Caco-2 (cell line): Measurements from ENCODE around the gene R3HDM2. TPM values are rescaled to one million over a fixed set of nuclear protein-coding genes. Genes with fewer than 3 reads are reported as not detected.

Source experiments
- BruUV-seq: library from RNA; stranded (reverse); fragments of 400-500 nt; replicated peaks from 2 replicates; lab custom pipeline; 2021; lab: Mats Ljungman, UMichigan
- CTCF ChIA-PET: fragments of 300-600 bp; sonication (Branson Sonifier 250); formaldehyde crosslinking; loops from one replicate; lab custom pipeline; 2022; ENCODE audit warnings: antibody characterized with exemption; lab: Charles Lee
- POLR2A ChIA-PET: fragments of 300-600 bp; sonication (Branson Sonifier 250); formaldehyde crosslinking; loops from one replicate; lab custom pipeline; 2022; ENCODE audit warnings: antibody characterized with exemption; lab: Charles Lee
- DNase-seq, 2 experiments: peaks; one replicate each; pipeline versions ENCODE4 v3.0.0 to v3.0.0-alpha.2; 2020 to 2022
- H3K27me3 ChIP-seq: replicated peaks from 2 replicates; pipeline ENCODE4 v1.6.0; 2011; ENCODE audit warnings: low read length; ENCODE audit not compliant: control insufficient read depth, insufficient read depth
- H3K36me3 ChIP-seq: 2 replicates; pipeline ENCODE4 v1.5.1; 2011; ENCODE audit warnings: low read length; ENCODE audit not compliant: control insufficient read depth, insufficient read depth
- H3K4me1 ChIP-seq: fragments of 250-450 bp; sonication (Bioruptor Pico); 2 replicates; pipeline ENCODE4 v1.5.1; 2020; ENCODE audit warnings: mild to moderate bottlenecking
- H3K4me3 ChIP-seq: 2 replicates; pipeline ENCODE4 v1.5.1; 2011; ENCODE audit warnings: low read depth, mild to moderate bottlenecking, control low read depth, low read length
- H3K9me3 ChIP-seq: fragments of 250-450 bp; sonication (Bioruptor Pico); 2 replicates; pipeline ENCODE4 v1.5.1; 2020; ENCODE audit warnings: mild to moderate bottlenecking, moderate library complexity
- H3K27ac Mint-ChIP-seq: one replicate; pipeline ENCODE4 v1.8.0; 2022; ENCODE audit warnings: mixed read lengths; ENCODE audit not compliant: unreplicated experiment
- H3K27me3 Mint-ChIP-seq: one replicate; pipeline ENCODE4 v1.8.0; 2022; ENCODE audit warnings: mixed read lengths; ENCODE audit not compliant: insufficient read depth, unreplicated experiment
- H3K36me3 Mint-ChIP-seq: one replicate; pipeline ENCODE4 v1.8.0; 2022; ENCODE audit warnings: mild to moderate bottlenecking, mixed read lengths; ENCODE audit not compliant: insufficient read depth, unreplicated experiment
- H3K4me1 Mint-ChIP-seq: one replicate; pipeline ENCODE4 v1.8.0; 2022; ENCODE audit warnings: low read depth, mixed read lengths; ENCODE audit not compliant: unreplicated experiment
- H3K4me3 Mint-ChIP-seq: one replicate; pipeline ENCODE4 v1.8.0; 2022; ENCODE audit warnings: mild to moderate bottlenecking, moderate library complexity, mixed read lengths; ENCODE audit not compliant: unreplicated experiment
- H3K9me3 Mint-ChIP-seq: one replicate; pipeline ENCODE4 v1.8.0; 2022; ENCODE audit warnings: mixed read lengths; ENCODE audit not compliant: unreplicated experiment
- intact Hi-C: fragments of 100-400 bp; cut with micrococcal nuclease; formaldehyde crosslinking; loops from one replicate; pipeline ENCODE4 v1.10.0; 2022; ENCODE audit not compliant: unreplicated experiment
- total RNA-seq: library from RNA; stranded (reverse); gene quantifications from 2 replicates; pipeline ENCODE4 v1.2.3, GENCODE V29; 2022
- TF ChIP-seq, protein P1 (sequence below), 2 experiments: fragments of 200-600 bp in 1 of 2; IDR thresholded peaks; 1 replicate in 1 of 2; 2 replicates in 1 of 2; pipeline versions ENCODE4 v1.5.1 to v1.8.0; 2011 to 2022; ENCODE audit warnings: antibody characterized with exemption in 1 of 2, control low read depth in 1 of 2, inconsistent platforms in 1 of 2, low read depth in 1 of 2, low read length in 1 of 2, mild to moderate bottlenecking in 1 of 2, moderate library complexity in 1 of 2; ENCODE audit not compliant: insufficient read depth in 1 of 2, severe bottlenecking in 1 of 2, unreplicated experiment in 1 of 2

The R3HDM2 gene
- total RNA-seq, 1 experiment from 2014 or later = 33.7 TPM

DNA sequence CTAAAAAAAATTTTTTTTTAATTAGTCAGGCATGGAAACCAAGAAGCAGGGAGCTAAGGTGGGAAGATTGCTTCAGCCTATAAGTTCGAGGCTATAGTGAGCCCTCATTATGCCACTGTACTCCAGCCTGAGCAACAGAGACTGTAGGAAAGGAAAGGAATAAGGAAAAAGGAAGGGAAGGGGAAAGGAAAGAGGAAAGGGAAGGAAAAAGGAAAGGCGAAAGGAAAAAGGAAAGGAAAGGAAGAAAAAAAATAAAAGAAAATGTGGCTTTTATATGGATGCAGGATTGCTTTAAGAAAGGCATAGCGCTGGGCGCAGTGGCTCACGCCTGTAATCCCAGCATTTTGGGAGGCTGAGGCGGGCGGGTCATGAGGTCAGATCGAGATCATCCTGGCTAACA is 70.4 kb downstream of the R3HDM2 start:
- Histone ChIP-seq H3K27me3 (no peaks in the 10 kb centered on the region), H3K4me1 (no peaks in the 10 kb centered on the region), H3K9me3 (0 out of 2 replicates have a peak, but pooled peaks cover under 1% of the 10 kb centered on the region), H3K4me3 (no peak overlapping the region), H3K36me3 (no peaks in the 10 kb centered on the region)
- no peak overlapping the region for H3K27ac Mint-ChIP-seq
- POLR2A ChIA-PET = no interaction called here
- H3K4me1 Mint-ChIP-seq = no peaks in the 10 kb centered on the region
- H3K27me3 Mint-ChIP-seq = no peaks in the 10 kb centered on the region
- H3K9me3 Mint-ChIP-seq = no peaks in the 10 kb centered on the region
- intact Hi-C loops = no loop called here
- H3K4me3 Mint-ChIP-seq = no peak overlapping the region
- DNase-seq = no peak
- CTCF ChIA-PET = interaction anchor here (0.6 kb wide), 1 partner anchor 109 kb away, joined by 3 read pairs; the partner anchor contains the start of gene STAC3
- H3K36me3 Mint-ChIP-seq = no peaks in the 10 kb centered on the region
- BruUV-seq = no TSS peak
- TF ChIP-seq, protein P1, sequence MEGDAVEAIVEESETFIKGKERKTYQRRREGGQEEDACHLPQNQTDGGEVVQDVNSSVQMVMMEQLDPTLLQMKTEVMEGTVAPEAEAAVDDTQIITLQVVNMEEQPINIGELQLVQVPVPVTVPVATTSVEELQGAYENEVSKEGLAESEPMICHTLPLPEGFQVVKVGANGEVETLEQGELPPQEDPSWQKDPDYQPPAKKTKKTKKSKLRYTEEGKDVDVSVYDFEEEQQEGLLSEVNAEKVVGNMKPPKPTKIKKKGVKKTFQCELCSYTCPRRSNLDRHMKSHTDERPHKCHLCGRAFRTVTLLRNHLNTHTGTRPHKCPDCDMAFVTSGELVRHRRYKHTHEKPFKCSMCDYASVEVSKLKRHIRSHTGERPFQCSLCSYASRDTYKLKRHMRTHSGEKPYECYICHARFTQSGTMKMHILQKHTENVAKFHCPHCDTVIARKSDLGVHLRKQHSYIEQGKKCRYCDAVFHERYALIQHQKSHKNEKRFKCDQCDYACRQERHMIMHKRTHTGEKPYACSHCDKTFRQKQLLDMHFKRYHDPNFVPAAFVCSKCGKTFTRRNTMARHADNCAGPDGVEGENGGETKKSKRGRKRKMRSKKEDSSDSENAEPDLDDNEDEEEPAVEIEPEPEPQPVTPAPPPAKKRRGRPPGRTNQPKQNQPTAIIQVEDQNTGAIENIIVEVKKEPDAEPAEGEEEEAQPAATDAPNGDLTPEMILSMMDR (IDR thresholded peaks at IDR 0.05; ENCODE audit: insufficient read depth in 1 of 2, low read depth in 1 of 2, low read length in 1 of 2, severe bottlenecking in 1 of 2, unreplicated experiment in 1 of 2) = no peak

DNA sequence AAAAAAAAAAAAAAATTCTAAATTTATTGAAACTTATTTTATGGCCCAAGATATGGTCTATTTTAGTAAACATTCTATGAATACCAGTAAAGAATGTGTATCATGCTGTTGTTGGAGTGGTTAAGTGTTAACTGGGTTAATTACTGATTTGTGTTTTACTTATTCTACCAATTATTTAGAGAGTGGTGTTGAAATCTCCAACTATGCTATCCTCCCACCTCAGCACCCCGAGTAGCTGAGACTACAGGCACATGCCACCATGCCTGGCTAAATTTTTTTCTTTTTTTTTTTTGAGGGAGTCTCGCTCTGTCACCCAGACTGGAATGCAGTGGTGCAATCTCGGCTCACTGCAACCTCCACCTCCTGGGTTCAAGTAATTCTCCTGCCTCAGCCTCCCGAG is 72.2 kb downstream of the R3HDM2 start:
- Mint-ChIP-seq H3K9me3 (no peaks in the 10 kb centered on the region), H3K27ac (no peak overlapping the region), H3K4me1 (no peaks in the 10 kb centered on the region), H3K4me3 (no peak overlapping the region), H3K27me3 (no peaks in the 10 kb centered on the region), H3K36me3 (no peaks in the 10 kb centered on the region)
- no peaks in the 10 kb centered on the region for H3K9me3 ChIP-seq
- no peaks in the 10 kb centered on the region for H3K36me3 ChIP-seq
- no peaks in the 10 kb centered on the region for H3K4me1 ChIP-seq
- no peaks in the 10 kb centered on the region for H3K27me3 ChIP-seq
- ChIA-PET POLR2A (interaction anchor here (1.1 kb wide), 1 partner anchor 10 kb away, joined by 4 read pairs; no protein-coding TSS in a partner anchor), CTCF (interaction anchor here (0.6 kb wide), 1 partner anchor 49 kb away, joined by 5 read pairs; no protein-coding TSS in a partner anchor)
- H3K4me3 ChIP-seq = no peak overlapping the region
- no TSS peak for BruUV-seq
- intact Hi-C loops = no loop called here
- TF ChIP-seq, protein P1 (IDR thresholded peaks at IDR 0.05; ENCODE audit: insufficient read depth in 1 of 2, low read depth in 1 of 2, low read length in 1 of 2, severe bottlenecking in 1 of 2, unreplicated experiment in 1 of 2) = no peak
- DNase-seq = no peak

DNA sequence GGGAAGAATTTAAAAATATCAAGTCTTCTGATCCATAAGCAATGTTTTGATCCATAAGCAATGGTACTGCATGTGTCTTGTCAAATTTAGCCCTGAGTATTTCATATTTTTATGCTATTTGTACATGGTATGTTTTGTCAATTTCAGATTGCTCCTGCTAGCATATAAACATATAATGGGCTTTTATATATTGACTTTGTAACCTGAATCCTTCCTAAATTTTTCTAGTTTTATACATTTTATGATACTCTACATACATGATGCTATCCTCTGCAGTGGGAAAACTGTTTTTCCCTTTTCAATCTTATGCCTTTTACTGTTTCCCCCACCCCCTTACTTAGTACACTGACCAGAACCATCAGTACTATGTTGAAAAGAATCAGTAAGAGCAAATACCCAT is 75.1 kb downstream of the R3HDM2 start:
- Histone ChIP-seq H3K4me1 (no peaks in the 10 kb centered on the region), H3K36me3 (no peaks in the 10 kb centered on the region), H3K27me3 (no peaks in the 10 kb centered on the region), H3K9me3 (no peaks in the 10 kb centered on the region), H3K4me3 (no peak overlapping the region)
- H3K27me3 Mint-ChIP-seq = no peaks in the 10 kb centered on the region
- no peak overlapping the region for H3K27ac Mint-ChIP-seq
- H3K9me3 Mint-ChIP-seq = no peaks in the 10 kb centered on the region
- intact Hi-C loops = no loop called here
- CTCF ChIA-PET = no interaction called here
- H3K4me1 Mint-ChIP-seq = no peaks in the 10 kb centered on the region
- no peak overlapping the region for H3K4me3 Mint-ChIP-seq
- TF ChIP-seq, protein P1 (IDR thresholded peaks at IDR 0.05; ENCODE audit: insufficient read depth in 1 of 2, low read depth in 1 of 2, low read length in 1 of 2, severe bottlenecking in 1 of 2, unreplicated experiment in 1 of 2) = no peak
- no TSS peak for BruUV-seq
- DNase-seq = no peak
- no peaks in the 10 kb centered on the region for H3K36me3 Mint-ChIP-seq
- POLR2A ChIA-PET = no interaction called here
